AG04450 (cell line): ENCODE data around the gene AGPAT4. TPM values are rescaled to one million over a fixed set of nuclear protein-coding genes. Genes with fewer than 3 reads are reported as not detected.

Experiments
- CTCF ChIA-PET: fragments of 300-600, 350-600 bp; formaldehyde crosslinking; extraction: SDS; loops from one replicate; lab custom pipeline; 2022; ENCODE audit warnings: antibody characterized with exemption, inconsistent platforms; lab: Charles Lee
- POLR2A ChIA-PET: fragments of 350-600 bp; formaldehyde crosslinking; extraction: SDS; loops from one replicate; lab custom pipeline; 2021; ENCODE audit warnings: antibody characterized with exemption, inconsistent platforms; lab: Yijun Ruan, JAX
- DNase-seq: peaks from one replicate; pipeline ENCODE4 v3.0.0-alpha.2; 2011; ENCODE audit warnings: low read depth, low spot score
- H3K27ac ChIP-seq: one replicate; pipeline ENCODE4 v1.5.1; 2012; ENCODE audit warnings: low read depth, low read length, control low read depth
- H3K27me3 ChIP-seq: one replicate; pipeline ENCODE4 v1.6.0; 2012; ENCODE audit warnings: low read length; ENCODE audit not compliant: control insufficient read depth, insufficient read depth
- H3K4me3 ChIP-seq: 2 replicates; pipeline ENCODE4 v1.5.1; 2011; ENCODE audit warnings: mild to moderate bottlenecking, low read depth, low read length, control low read depth
- H3K9me3 ChIP-seq: 2 replicates; pipeline ENCODE4 v1.5.1; 2012; ENCODE audit warnings: low read length; ENCODE audit not compliant: control insufficient read depth, insufficient read depth
- polyA plus RNA-seq: library from polyadenylated mRNA; depleted of rRNA; stranded (reverse); fragments of >200 nt; gene quantifications from 2 replicates; pipeline ENCODE4 v1.2.3, GENCODE V29; 2011
- TF ChIP-seq, protein P1 (sequence below): IDR thresholded peaks from 2 replicates; pipeline ENCODE4 v1.5.1; 2011; ENCODE audit warnings: low read depth, low read length, control low read depth, inconsistent platforms

The AGPAT4 gene
- polyA plus RNA-seq, 1 experiment: 10.0 TPM

DNA sequence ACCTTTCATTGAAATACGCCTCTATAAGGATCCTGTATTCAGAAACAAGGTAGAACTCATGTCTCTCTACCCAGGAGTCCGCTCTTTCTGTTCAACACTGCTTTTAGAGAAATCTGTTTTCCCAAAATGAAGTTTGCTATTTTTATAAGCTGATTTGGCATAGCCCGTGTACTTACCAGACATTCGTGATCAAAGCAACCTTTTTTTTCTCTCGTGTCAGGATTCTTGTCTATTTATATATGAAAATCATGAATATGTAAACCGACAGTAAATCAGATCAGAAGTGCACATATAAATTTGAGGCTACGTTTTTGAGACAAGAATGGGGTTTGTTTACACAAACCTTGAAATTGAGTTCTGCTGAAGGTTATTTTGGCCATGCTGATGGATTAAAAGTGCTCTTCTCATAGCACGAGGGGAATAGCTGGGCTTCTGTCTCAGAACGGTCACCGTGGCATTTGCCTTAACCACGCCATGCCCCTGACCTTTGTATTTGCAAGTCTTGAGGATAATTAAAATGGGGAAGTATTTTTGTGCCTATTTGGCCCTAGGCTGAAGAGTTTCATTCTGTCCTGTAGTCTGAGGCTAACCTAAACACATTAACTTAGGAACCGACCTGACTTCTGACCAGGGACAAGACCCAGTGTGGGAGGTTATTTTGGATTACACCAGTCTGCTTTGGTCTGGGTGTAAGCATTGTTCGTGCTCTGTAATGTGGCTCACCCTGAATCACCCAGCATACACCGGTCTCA is 163.7 kb downstream of the AGPAT4 start:
- H3K27me3 ChIP-seq: no peaks in the 10 kb centered on the region
- ChIA-PET CTCF (interaction anchor here (0.8 to 2.0 kb wide), 2 partner anchors 260 to 261 kb away, joined by 3 to 8 read pairs; no protein-coding TSS in a partner anchor), POLR2A (no interaction called here)
- H3K4me3 ChIP-seq: no peak overlapping the region
- DNase-seq: no peak
- TF ChIP-seq, protein P1, sequence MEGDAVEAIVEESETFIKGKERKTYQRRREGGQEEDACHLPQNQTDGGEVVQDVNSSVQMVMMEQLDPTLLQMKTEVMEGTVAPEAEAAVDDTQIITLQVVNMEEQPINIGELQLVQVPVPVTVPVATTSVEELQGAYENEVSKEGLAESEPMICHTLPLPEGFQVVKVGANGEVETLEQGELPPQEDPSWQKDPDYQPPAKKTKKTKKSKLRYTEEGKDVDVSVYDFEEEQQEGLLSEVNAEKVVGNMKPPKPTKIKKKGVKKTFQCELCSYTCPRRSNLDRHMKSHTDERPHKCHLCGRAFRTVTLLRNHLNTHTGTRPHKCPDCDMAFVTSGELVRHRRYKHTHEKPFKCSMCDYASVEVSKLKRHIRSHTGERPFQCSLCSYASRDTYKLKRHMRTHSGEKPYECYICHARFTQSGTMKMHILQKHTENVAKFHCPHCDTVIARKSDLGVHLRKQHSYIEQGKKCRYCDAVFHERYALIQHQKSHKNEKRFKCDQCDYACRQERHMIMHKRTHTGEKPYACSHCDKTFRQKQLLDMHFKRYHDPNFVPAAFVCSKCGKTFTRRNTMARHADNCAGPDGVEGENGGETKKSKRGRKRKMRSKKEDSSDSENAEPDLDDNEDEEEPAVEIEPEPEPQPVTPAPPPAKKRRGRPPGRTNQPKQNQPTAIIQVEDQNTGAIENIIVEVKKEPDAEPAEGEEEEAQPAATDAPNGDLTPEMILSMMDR: no peak
- H3K27ac ChIP-seq: no peak overlapping the region
- H3K9me3 ChIP-seq: no peaks in the 10 kb centered on the region

DNA sequence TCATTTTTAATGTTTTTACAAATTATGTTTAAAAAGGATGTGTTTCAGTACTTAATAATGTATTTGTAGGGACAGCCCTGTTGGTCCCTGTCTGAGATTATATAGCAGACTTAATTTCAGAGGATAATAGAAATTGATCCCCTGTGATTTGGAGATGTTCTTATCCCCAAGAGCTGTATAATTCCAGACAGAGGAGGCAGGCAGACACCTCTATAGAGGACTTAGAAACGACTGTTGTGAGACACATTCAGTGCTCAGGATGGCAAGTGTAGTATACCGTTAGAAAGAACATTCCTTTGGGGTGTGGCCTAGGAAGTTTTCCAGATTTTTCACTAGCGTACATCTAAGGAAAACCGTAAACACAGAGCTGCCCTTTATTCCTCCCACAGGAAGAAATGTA is 164.5 kb downstream of the AGPAT4 start:
- no peak for DNase-seq
- TF ChIP-seq, protein P1: no peak
- POLR2A ChIA-PET: no interaction called here
- Histone ChIP-seq H3K9me3 (no peaks in the 10 kb centered on the region), H3K4me3 (no peak overlapping the region), H3K27me3 (no peaks in the 10 kb centered on the region), H3K27ac (no peak overlapping the region)
- CTCF ChIA-PET: interaction anchor here (0.8 kb wide), 1 partner anchor 261 kb away, joined by 3 read pairs; no protein-coding TSS in a partner anchor

DNA sequence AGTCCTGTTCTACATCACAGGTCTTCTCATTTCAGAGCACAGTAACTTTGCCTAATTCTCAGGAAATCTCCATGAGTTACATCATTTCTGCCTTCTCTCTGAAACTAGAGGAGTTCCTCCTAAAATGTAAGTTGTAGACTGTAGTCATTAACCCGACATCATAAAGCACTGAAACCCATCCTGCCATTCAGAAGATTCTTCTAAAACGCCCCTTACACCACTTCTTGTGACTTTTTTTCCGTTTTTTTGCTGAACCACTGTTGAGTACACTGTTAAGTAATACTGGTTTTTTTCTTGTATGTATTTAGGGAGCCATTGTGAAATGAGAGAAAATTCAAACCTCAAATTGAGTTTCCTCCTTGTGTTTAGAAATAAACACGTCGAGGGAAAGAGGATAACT is 164.9 kb downstream of the AGPAT4 start:
- Histone ChIP-seq H3K27ac (no peak overlapping the region), H3K9me3 (no peaks in the 10 kb centered on the region), H3K4me3 (no peak overlapping the region), H3K27me3 (no peaks in the 10 kb centered on the region)
- POLR2A ChIA-PET: no interaction called here
- TF ChIP-seq, protein P1: no peak
- DNase-seq: no peak
- CTCF ChIA-PET: no interaction called here

DNA sequence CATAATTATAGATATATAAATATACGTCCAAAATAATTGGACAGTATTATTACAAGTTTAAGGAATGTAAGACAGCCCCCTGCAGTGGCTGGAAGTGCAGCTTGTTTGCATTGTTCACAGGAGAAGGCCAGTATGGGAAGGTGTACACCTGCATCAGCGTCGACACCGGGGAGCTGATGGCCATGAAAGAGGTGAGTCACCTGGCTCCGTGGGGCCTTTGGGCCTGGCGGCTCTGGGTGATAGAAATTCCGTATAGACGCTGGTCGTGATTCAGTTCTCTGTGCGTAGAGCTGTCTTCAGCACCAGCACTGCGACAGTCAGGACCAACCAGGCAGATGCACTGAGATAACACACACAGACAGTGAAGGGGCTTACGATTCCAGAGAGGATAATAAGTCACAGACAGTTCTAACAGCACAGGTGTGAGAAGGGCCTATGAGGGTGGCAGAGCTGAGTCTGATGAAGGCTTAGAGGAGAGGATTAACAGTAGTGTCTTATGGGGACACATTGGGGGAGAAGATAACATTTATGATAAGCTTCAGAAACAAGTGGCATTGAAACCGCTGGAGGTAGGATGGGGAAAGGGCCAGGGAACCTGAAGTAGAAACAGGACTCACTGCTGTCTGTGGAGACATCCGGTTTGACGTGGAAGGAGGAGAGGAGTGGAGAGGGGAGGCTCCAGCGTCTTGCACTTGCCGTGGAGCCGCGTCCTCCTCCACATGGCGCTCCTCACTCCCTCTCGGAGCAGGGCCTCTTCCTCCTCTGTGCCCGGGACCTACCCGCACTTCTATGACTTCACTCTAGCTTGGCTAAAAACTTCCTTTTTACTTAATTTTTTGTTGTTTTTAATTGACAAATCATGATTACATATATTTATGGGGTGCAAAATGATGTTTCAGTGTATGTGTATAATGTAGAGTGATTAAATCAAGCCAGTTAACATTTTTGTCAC is 165.8 kb downstream of the AGPAT4 start:
- Histone ChIP-seq H3K27me3 (no peaks in the 10 kb centered on the region), H3K4me3 (no peak overlapping the region), H3K27ac (no peak overlapping the region), H3K9me3 (no peaks in the 10 kb centered on the region)
- TF ChIP-seq, protein P1: no peak
- ChIA-PET CTCF (no interaction called here), POLR2A (no interaction called here)
- DNase-seq: no peak

DNA sequence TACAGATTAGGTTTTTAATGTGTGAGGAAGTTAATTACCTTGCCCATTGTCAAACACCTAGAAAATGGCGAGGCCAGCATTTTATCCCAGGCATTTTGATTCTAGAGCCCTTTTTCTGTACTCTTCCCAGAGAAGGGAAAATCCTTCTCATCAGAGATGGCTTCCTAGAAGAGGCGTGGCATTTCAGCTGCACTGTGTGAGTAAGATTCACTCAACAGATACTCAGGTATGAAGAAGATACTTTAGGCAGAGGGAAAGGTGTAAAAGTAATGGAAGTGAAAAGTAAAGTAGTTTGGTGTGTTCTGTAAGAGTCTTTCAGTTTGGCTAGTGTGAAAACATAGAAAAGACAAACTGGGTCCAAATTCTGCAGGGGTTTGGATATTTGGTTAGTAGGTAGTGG is 168.5 kb downstream of the AGPAT4 start:
- DNase-seq: no peak
- ChIA-PET POLR2A (no interaction called here), CTCF (interaction anchor here (0.9 to 1.7 kb wide), 2 partner anchors 265 to 269 kb away, joined by 4 to 9 read pairs; no protein-coding TSS in a partner anchor)
- Histone ChIP-seq H3K27me3 (no peaks in the 10 kb centered on the region), H3K27ac (no peak overlapping the region), H3K4me3 (no peak overlapping the region), H3K9me3 (no peaks in the 10 kb centered on the region)
- TF ChIP-seq, protein P1: no peak
